ENCODE results near the gene MXD1.

MXD1 gene

GRCh38 chr2:69955029-69955428, 40.1 kb downstream of the MXD1 start:
- DNase-seq, result no peak

GRCh38 chr2:69956475-69956979, 41.6 kb downstream of the MXD1 start:
- DNase-seq, result no peak

- peak; percentile 15 for DNase-seq
These were observed 43.1 kb downstream of the MXD1 start for GRCh38 chr2:69957965-69958364.

- DNase-seq, result no peak
These were observed 43.6 kb downstream of the MXD1 start for GRCh38 chr2:69958480-69958879.

- DNase-seq, result no peak
These were observed 44.5 kb downstream of the MXD1 start for GRCh38 chr2:69959425-69959824.

GRCh38 chr2:69960821-69961220, 45.9 kb downstream of the MXD1 start:
- DNase-seq, result no peak

- no peak for DNase-seq
These were observed 46.6 kb downstream of the MXD1 start, which contains the start of gene ASPRV1 for GRCh38 chr2:69961496-69961895. Gene ASPRV1 (minus strand): TSS chr2:69961631. CDS start chr2:69961436, 195 bp downstream.

- no peak for DNase-seq
These were observed 48.2 kb downstream of the MXD1 start for GRCh38 chr2:69962986-69963730.

GRCh38 chr2:69964353-69964841, 49.5 kb downstream of the MXD1 start:
- no peak for DNase-seq

GRCh38 chr2:69965756-69966445, 51.0 kb downstream of the MXD1 start:
- DNase-seq, result no peak

- DNase-seq, result no peak
These were observed 51.6 kb downstream of the MXD1 start for GRCh38 chr2:69966496-69966895.

GRCh38 chr2:69968609-69969008, 53.7 kb downstream of the MXD1 start:
- no peak for DNase-seq

- no peak for DNase-seq
These were observed 54.4 kb downstream of the MXD1 start for GRCh38 chr2:69969126-69969983.

GRCh38 chr2:69969991-69970390, 55.1 kb downstream of the MXD1 start:
- DNase-seq, result no peak

GRCh38 chr2:69972822-69973221, 57.9 kb downstream of the MXD1 start:
- DNase-seq, result no peak

- no peak for DNase-seq
These were observed 58.4 kb downstream of the MXD1 start for GRCh38 chr2:69973335-69973735.

- DNase-seq, result no peak
These were observed 60.4 kb downstream of the MXD1 start for GRCh38 chr2:69975136-69975852.

- no peak for DNase-seq
These were observed 61.0 kb downstream of the MXD1 start for GRCh38 chr2:69975853-69976462.

- no peak for DNase-seq
These were observed 62.3 kb downstream of the MXD1 start for GRCh38 chr2:69977186-69977585.

GRCh38 chr2:69977906-69978482, 63.1 kb downstream of the MXD1 start:
- DNase-seq, result no peak
